ENCODE results near the gene DCDC2. TPM values are rescaled to one million over a fixed set of nuclear protein-coding genes. Genes with fewer than 3 reads are reported as not detected.
"Not testable (repeated sequence)": the region's sequence is repeated elsewhere in the genome, so short reads cannot be mapped to it uniquely, and the experiment has no call there.

DCDC2 gene
- total RNA-seq, 1 donor from 2014 or later, result 0.13 TPM

DNA sequence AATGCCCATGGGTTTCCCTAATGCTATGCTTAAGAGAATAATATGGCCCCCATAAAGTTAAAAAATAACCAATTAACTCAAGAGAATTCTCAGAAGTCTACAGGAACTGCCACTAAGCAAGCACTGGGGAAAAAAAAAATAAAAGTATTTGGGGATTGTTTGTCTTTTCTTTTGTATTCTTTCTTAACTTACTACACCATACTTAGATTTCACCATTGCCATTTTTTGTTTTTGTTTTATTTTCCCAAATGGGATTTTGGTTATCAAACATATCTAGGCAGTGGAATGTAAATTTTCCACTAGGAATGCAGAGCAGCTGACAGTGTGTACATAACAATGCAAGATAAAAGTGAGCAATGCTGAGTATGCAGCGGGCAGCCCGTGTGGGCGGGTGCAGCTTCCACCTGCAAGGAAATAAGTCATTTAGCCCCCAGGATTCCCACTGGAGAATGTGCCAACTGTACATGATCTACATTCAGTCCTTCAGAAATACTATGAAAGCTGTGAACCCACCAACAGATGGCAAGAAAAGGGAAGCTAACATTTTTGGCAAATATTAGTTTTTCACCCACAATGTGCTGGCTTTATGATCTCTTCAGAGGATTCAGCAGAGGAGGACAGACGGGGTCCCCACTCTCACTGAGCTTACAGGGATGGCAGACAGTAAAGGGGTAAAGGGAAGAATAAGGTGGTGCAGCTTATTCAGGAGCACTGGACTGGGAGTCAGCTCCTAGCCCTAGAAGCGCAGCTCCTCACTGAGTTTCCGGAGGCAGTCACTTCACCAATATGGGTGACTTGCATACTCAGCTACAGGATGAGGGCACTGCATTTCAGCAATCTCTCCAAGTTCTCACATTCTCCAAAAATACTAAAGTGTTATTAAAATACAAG is 44.4 kb downstream of the DCDC2 start:
- Mint-ChIP-seq H3K9me3 (ENCODE audit: unreplicated experiment) (no peaks in the 10 kb centered on the region), H3K4me3 (ENCODE audit: unreplicated experiment) (no peak overlapping the region), H3K4me1 (ENCODE audit: unreplicated experiment) (peaks cover 19% of the 10 kb centered on the region), H3K27ac (ENCODE audit: unreplicated experiment) (no peak overlapping the region), H3K36me3 (ENCODE audit: low read depth, unreplicated experiment) (no peaks in the 10 kb centered on the region), H3K27me3 (ENCODE audit: unreplicated experiment) (no peaks in the 10 kb centered on the region)
- TF ChIP-seq, protein P1, sequence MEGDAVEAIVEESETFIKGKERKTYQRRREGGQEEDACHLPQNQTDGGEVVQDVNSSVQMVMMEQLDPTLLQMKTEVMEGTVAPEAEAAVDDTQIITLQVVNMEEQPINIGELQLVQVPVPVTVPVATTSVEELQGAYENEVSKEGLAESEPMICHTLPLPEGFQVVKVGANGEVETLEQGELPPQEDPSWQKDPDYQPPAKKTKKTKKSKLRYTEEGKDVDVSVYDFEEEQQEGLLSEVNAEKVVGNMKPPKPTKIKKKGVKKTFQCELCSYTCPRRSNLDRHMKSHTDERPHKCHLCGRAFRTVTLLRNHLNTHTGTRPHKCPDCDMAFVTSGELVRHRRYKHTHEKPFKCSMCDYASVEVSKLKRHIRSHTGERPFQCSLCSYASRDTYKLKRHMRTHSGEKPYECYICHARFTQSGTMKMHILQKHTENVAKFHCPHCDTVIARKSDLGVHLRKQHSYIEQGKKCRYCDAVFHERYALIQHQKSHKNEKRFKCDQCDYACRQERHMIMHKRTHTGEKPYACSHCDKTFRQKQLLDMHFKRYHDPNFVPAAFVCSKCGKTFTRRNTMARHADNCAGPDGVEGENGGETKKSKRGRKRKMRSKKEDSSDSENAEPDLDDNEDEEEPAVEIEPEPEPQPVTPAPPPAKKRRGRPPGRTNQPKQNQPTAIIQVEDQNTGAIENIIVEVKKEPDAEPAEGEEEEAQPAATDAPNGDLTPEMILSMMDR (IDR thresholded peaks at IDR 0.05; ENCODE audit: unreplicated experiment), result no peak
- DNase-seq (ENCODE audit: low spot score), result peak; percentile 12

DNA sequence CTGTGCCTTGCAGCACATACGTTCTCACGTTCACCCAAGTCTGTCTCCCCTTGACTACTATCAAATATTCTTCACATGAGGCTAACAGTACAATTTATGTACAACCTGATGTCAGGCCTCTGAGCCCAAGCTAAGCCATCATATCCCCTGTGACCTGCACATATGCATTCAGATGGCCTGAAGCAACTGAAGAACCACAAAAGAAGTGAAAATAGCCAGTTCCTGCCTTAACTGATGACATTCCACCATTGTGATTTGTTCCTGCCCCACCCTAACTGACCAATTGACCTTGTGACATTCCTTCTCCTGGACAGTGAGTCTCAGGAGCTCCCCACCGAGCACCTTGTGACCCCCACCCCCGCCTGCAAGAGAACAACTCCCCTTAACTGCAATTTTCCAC is 46.1 kb downstream of the DCDC2 start:
- not testable (repeated sequence) for H3K27me3 Mint-ChIP-seq (ENCODE audit: unreplicated experiment); H3K4me3 Mint-ChIP-seq (ENCODE audit: unreplicated experiment); H3K36me3 Mint-ChIP-seq (ENCODE audit: low read depth, unreplicated experiment); DNase-seq (ENCODE audit: low spot score); H3K9me3 Mint-ChIP-seq (ENCODE audit: unreplicated experiment)
- Mint-ChIP-seq H3K27ac (ENCODE audit: unreplicated experiment) (peak overlapping the region; percentile 49), H3K4me1 (ENCODE audit: unreplicated experiment) (peaks cover 22% of the 10 kb centered on the region)

GRCh38 chr6:24307881-24308280 is 50.0 kb downstream of the DCDC2 start:
- Mint-ChIP-seq H3K27me3 (ENCODE audit: unreplicated experiment) (peaks cover 3% of the 10 kb centered on the region), H3K36me3 (ENCODE audit: low read depth, unreplicated experiment) (no peaks in the 10 kb centered on the region), H3K9me3 (ENCODE audit: unreplicated experiment) (no peaks in the 10 kb centered on the region), H3K4me1 (ENCODE audit: unreplicated experiment) (peaks cover 16% of the 10 kb centered on the region), H3K27ac (ENCODE audit: unreplicated experiment) (no peak overlapping the region), H3K4me3 (ENCODE audit: unreplicated experiment) (no peak overlapping the region)
- TF ChIP-seq, protein P1 (IDR thresholded peaks at IDR 0.05; ENCODE audit: unreplicated experiment), result no peak
- no peak for DNase-seq (ENCODE audit: low spot score)

DNA sequence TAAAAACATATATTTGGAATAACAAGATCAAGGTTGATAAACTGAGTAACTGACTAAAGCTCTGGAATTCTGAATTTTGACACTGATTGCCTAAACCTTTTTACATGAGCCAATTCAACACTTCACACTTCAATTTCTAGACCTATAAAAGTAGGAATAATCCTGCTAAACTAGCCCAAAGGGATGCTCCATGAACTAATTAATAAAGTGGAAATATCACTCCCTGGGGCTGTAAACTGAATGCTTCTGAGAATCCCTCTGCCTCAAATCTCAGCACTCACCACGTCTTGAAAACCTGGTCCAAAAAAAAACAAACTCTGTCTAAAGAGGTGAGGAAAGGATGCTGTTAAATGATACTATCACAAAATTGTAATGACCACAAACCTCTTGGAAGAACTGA is 50.9 kb downstream of the DCDC2 start:
- Mint-ChIP-seq H3K27me3 (ENCODE audit: unreplicated experiment) (peaks cover 3% of the 10 kb centered on the region), H3K9me3 (ENCODE audit: unreplicated experiment) (no peaks in the 10 kb centered on the region), H3K4me3 (ENCODE audit: unreplicated experiment) (no peak overlapping the region), H3K36me3 (ENCODE audit: low read depth, unreplicated experiment) (no peaks in the 10 kb centered on the region), H3K4me1 (ENCODE audit: unreplicated experiment) (peaks cover 19% of the 10 kb centered on the region), H3K27ac (ENCODE audit: unreplicated experiment) (no peak overlapping the region)
- no peak for DNase-seq (ENCODE audit: low spot score)
- TF ChIP-seq, protein P1 (IDR thresholded peaks at IDR 0.05; ENCODE audit: unreplicated experiment), result no peak

DNA sequence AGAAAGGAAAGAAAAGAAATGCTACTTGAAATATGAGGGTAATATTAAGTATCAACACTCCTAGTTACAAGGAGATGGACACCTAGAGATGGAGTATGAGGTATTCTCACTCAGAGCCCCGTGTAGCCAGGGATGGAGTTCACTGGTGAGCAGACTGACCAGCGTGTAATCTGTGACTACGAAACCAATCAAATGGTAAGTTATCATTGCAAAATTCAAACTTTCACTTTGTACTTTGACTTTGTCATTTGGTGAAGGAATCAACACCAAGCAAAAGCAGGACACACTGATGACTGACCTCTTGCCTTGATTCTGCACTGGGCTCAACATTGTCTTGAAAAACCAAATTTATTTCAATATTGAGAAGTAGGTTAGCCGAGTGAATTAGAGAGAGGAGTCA is 51.8 kb downstream of the DCDC2 start:
- TF ChIP-seq, protein P1 (IDR thresholded peaks at IDR 0.05; ENCODE audit: unreplicated experiment), result no peak
- no peaks in the 10 kb centered on the region for H3K9me3 Mint-ChIP-seq (ENCODE audit: unreplicated experiment)
- H3K4me3 Mint-ChIP-seq (ENCODE audit: unreplicated experiment), result no peak overlapping the region

More for the DNA sequence above, 51.8 kb downstream of the DCDC2 start:
- H3K27ac Mint-ChIP-seq (ENCODE audit: unreplicated experiment), result no peak overlapping the region
- DNase-seq (ENCODE audit: low spot score), result no peak
- H3K36me3 Mint-ChIP-seq (ENCODE audit: low read depth, unreplicated experiment), result no peaks in the 10 kb centered on the region
- H3K27me3 Mint-ChIP-seq (ENCODE audit: unreplicated experiment), result peaks cover 3% of the 10 kb centered on the region
- peaks cover 18% of the 10 kb centered on the region for H3K4me1 Mint-ChIP-seq (ENCODE audit: unreplicated experiment)
